IPS-15b (cell line): ENCODE data around the gene PDP2.

Experiments used
- H3K27me3 ChIP-seq: one replicate; pipeline ENCODE4 v1.6.1; 2013; ENCODE audit warnings: low read length; ENCODE audit not compliant: control insufficient read depth, insufficient read depth
- H3K36me3 ChIP-seq: one replicate; pipeline ENCODE4 v1.6.1; 2013; ENCODE audit warnings: low read length; ENCODE audit not compliant: control insufficient read depth, insufficient read depth
- H3K4me1 ChIP-seq: one replicate; pipeline ENCODE4 v1.6.1; 2013; ENCODE audit warnings: mild to moderate bottlenecking, low read length; ENCODE audit not compliant: control insufficient read depth, insufficient read depth
- H3K4me3 ChIP-seq: one replicate; pipeline ENCODE4 v1.5.1; 2013; ENCODE audit warnings: low read depth, low read length
- H3K9ac ChIP-seq: one replicate; pipeline ENCODE4 v1.6.1; 2013; ENCODE audit warnings: low read depth, mild to moderate bottlenecking, low read length
- H3K9me3 ChIP-seq: one replicate; pipeline ENCODE4 v1.6.1; 2013; ENCODE audit warnings: mild to moderate bottlenecking, low read length; ENCODE audit not compliant: control insufficient read depth, insufficient read depth

Gene PDP2

DNA sequence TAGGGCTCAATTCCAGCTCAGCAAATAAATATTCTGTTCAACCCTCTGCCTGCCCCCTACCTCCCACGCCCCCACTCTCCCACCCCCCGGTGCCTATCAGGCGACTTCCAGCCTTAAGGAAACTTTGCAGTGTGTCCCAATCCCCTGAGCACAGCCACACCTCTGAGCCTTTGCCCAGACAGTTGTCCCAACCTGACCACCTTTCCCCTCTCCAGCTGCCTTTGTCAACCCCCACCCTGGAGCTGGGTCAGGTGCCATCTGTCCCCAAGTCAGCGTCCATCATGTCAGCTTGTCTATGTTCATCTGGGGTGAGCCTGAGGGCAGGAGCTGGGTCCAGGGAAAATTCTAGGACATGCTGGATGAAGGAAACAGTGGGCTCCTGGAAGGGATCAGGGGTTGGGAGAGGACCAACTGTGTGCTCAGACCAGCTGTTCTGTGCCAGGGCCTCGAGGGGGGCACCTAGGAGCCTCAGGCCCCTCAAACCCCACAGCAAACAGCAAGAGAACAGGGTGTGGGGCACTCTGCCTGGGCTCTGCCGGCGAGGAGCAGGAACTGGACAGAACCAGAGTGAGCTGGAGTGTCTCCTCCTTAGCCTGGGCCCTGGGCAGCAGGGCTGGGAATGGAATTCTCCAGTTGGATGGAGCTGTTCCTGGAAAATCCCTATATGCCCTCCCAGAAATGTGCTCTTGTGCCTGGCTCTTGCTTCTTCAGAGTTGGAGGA is 20.6 kb downstream of the PDP2 start:
- H3K36me3 ChIP-seq: no peaks in the 10 kb centered on the region
- peaks cover 2% of the 10 kb centered on the region for H3K4me1 ChIP-seq
- H3K9ac ChIP-seq: no peak overlapping the region
- no peaks in the 10 kb centered on the region for H3K27me3 ChIP-seq
- no peak overlapping the region for H3K4me3 ChIP-seq
- no peaks in the 10 kb centered on the region for H3K9me3 ChIP-seq

DNA sequence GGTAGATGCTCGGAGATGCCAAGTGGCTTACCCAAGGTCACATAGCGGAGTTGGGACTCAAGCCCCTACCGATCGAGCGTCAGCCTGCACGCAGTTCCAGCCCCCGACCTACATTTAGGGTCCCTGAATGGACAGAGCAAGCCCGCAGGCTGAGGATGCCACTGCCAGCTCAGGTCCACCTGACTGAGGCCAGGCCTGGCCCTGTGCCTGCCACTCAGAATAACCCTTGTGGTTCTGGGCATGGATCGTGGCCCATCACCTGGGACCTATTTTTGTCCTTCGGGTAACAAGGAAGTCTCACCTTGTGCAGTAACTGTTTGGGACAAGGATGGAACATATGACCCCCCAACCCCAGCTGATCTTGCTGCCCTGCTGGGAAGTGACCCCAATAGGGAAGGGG is 21.3 kb downstream of the PDP2 start:
- Histone ChIP-seq H3K4me3 (no peak overlapping the region), H3K36me3 (no peaks in the 10 kb centered on the region), H3K9me3 (no peaks in the 10 kb centered on the region), H3K4me1 (peaks cover 2% of the 10 kb centered on the region), H3K27me3 (no peaks in the 10 kb centered on the region), H3K9ac (no peak overlapping the region)

GRCh38 chr16:66902648-66903543 is 22.6 kb downstream of the PDP2 start:
- no peak overlapping the region for H3K9ac ChIP-seq
- H3K9me3 ChIP-seq: no peaks in the 10 kb centered on the region
- H3K27me3 ChIP-seq: no peaks in the 10 kb centered on the region
- H3K36me3 ChIP-seq: no peaks in the 10 kb centered on the region
- peaks cover 2% of the 10 kb centered on the region for H3K4me1 ChIP-seq
- H3K4me3 ChIP-seq: no peak overlapping the region

DNA sequence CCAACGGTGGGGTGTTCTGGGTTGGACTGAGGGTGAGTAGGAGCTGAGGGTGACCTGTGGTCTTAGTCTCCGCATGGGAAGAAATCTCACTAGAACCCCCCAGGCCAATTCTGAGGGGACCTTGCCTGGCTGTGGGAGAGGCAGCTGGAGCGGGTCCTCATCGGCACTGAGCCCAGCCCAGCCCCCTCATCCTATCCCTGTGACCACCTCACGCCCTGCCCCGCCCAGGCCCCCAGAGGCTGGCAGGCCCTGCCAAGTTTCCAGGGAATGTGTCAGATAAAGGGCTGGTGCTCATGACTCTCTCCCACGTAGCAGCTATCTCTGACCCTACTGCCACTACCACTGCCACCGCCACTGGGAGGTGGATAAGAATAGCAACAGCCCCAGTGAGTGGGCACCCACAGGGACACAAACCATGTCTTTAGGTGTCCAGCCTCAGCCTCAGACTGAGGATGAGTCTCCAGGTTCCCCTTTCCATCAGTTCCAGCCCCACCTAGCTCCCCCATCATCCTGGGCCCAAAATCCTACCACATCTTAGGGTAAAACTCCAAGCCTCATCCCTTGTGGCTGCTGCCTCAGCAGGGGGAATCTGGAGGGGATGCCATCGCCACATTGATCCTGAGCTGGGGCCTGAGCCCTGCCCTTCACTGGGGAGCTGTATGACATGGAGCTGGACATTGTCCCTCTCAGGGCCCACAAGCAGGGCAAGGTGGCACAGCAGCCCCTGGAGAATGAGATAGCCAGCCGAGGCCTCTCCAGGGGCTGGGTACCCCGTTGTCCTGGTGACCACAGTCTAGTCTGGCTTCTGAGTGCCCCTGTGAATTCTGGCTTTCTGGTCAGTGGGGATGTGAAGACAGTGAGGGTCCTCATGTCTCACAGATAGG is 23.5 kb downstream of the PDP2 start:
- no peak overlapping the region for H3K4me3 ChIP-seq
- no peaks in the 10 kb centered on the region for H3K9me3 ChIP-seq
- no peak overlapping the region for H3K9ac ChIP-seq
- no peaks in the 10 kb centered on the region for H3K36me3 ChIP-seq
- peaks cover 2% of the 10 kb centered on the region for H3K4me1 ChIP-seq
- H3K27me3 ChIP-seq: peaks cover 3% of the 10 kb centered on the region

GRCh38 chr16:66904428-66904845 is 24.1 kb downstream of the PDP2 start:
- H3K9ac ChIP-seq: no peak overlapping the region
- no peaks in the 10 kb centered on the region for H3K9me3 ChIP-seq
- no peaks in the 10 kb centered on the region for H3K36me3 ChIP-seq
- H3K4me1 ChIP-seq: peaks cover 2% of the 10 kb centered on the region
- peaks cover 5% of the 10 kb centered on the region for H3K27me3 ChIP-seq
- H3K4me3 ChIP-seq: no peak overlapping the region

GRCh38 chr16:66904846-66905632 is 24.7 kb downstream of the PDP2 start:
- Histone ChIP-seq H3K4me3 (no peak overlapping the region), H3K9ac (no peak overlapping the region), H3K36me3 (no peaks in the 10 kb centered on the region), H3K27me3 (peaks cover 5% of the 10 kb centered on the region), H3K4me1 (peaks cover 2% of the 10 kb centered on the region), H3K9me3 (no peaks in the 10 kb centered on the region)

- Histone ChIP-seq H3K9me3 (no peaks in the 10 kb centered on the region), H3K9ac (no peak overlapping the region), H3K4me1 (no peaks in the 10 kb centered on the region), H3K4me3 (no peak overlapping the region), H3K27me3 (peaks cover 5% of the 10 kb centered on the region), H3K36me3 (no peaks in the 10 kb centered on the region)
Observed at GRCh38 chr16:66905633-66906539, 25.6 kb downstream of the PDP2 start.

GRCh38 chr16:66906916-66907836 is 26.9 kb downstream of the PDP2 start:
- Histone ChIP-seq H3K4me3 (no peak overlapping the region), H3K9me3 (no peaks in the 10 kb centered on the region), H3K9ac (no peak overlapping the region), H3K4me1 (no peaks in the 10 kb centered on the region), H3K27me3 (peaks cover 5% of the 10 kb centered on the region), H3K36me3 (no peaks in the 10 kb centered on the region)

DNA sequence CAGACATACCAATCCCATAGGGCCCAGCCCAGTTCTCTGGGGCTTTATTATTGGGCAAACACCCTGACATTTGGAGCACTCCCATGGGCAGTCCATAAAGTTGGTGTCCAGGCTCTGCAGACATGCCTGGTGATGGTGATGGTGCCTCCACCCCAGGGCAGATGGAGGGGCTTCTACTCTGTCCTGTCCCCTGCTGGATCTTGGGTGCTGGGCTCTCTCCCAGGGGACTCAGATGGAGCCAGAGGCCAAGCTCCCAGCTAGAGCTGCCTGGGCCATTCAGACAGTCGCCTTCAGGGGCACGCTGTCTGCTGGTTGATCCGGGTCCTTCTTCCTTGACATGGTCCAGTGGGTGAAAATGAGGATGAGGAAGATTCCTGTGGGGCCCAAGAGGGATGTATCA is 27.8 kb downstream of the PDP2 start:
- Histone ChIP-seq H3K27me3 (peaks cover 5% of the 10 kb centered on the region), H3K9ac (no peak overlapping the region), H3K4me1 (no peaks in the 10 kb centered on the region), H3K9me3 (no peaks in the 10 kb centered on the region), H3K4me3 (no peak overlapping the region), H3K36me3 (no peaks in the 10 kb centered on the region)
